Body of pancreas (tissue), 4 donors: ENCODE data around the gene SSX4B.
"Not testable (repeated sequence)": the region's sequence is repeated elsewhere in the genome, so short reads cannot be mapped to it uniquely, and the experiment has no call there.

Experiments
- CTCF ChIP-seq, 7 experiments: fragments of 450-650 bp in 4 of 7; fragments of 200-600 bp in 3 of 7; sonication (generic) in 3 of 7; IDR thresholded peaks; one replicate each; pipeline ENCODE4 v1.5.1; 2016 to 2019; ENCODE audit warnings: antibody characterized with exemption in 7 of 7
- POLR2A ChIP-seq, 3 donors: fragments of 450-650 bp; IDR thresholded peaks; one replicate each; pipeline ENCODE4 v1.6.1; 2016; ENCODE audit warnings: antibody characterized with exemption in 3 of 3, mild to moderate bottlenecking in 2 of 3

GRCh38 chrX:48411860-48412259 is at the start of gene SSX4B:
- TF ChIP-seq POLR2A, CTCF (IDR thresholded peaks at IDR 0.05): not testable (repeated sequence)
